ENCODE measurements around the gene AIG1. TPM values are rescaled to one million over a fixed set of nuclear protein-coding genes. Genes with fewer than 3 reads are reported as not detected.

The AIG1 gene
- total and polyA plus RNA-seq, 2 experiments from 2014 or later = 44.7 to 46.9 TPM

- peak overlapping the region; percentile 24; the same call in 1 of the 2 replicates for H3K9ac ChIP-seq
- H3K9me2 ChIP-seq (ENCODE audit: insufficient read depth) = no peaks in the 10 kb centered on the region
- no peaks in the 10 kb centered on the region for H3K36me3 ChIP-seq (ENCODE audit: low read depth)
- peaks cover 43% of the 10 kb centered on the region for H3K4me1 ChIP-seq (ENCODE audit: insufficient read depth)
- TF ChIP-seq EZH2 (IDR thresholded peaks at IDR 0.05; ENCODE audit: insufficient read depth, poor library complexity, severe bottlenecking) (no peak), EZH2phosphoT487 (IDR thresholded peaks at IDR 0.05; ENCODE audit: insufficient read depth, low read depth) (no peak)
- H3K4me3 ChIP-seq = no peak overlapping the region
- H3K27ac ChIP-seq = peak overlapping the region; percentile 78; the same call in 1 of the 2 replicates
- WGBS, 2 experiments (ENCODE audit: low coverage in 1 of 2, low lambda C conversion rate in 2 of 2, missing lambda C conversion rate in 2 of 2) = 76 to 88% methylated on average over 2 of the region's 2 CpGs
- in situ Hi-C loops (cut with MboI) = no loop called here
- DNase-seq = no peak
- H2AFZ ChIP-seq = no peak overlapping the region
- H4K20me1 ChIP-seq (ENCODE audit: insufficient read depth) = no peaks in the 10 kb centered on the region
- no peaks in the 10 kb centered on the region for H3K27me3 ChIP-seq (replicated peaks; ENCODE audit: insufficient read depth)
- H3K4me2 ChIP-seq (ENCODE audit: unreplicated experiment) = peak overlapping the region; percentile 51
- no peaks in the 10 kb centered on the region for H3K79me2 ChIP-seq (ENCODE audit: insufficient read depth)
- peaks cover 17% of the 10 kb centered on the region for H3F3A ChIP-seq (ENCODE audit: insufficient read depth)
- H3K9me3 ChIP-seq (ENCODE audit: low read depth) = no peaks in the 10 kb centered on the region
Observed at GRCh38 chr6:143188292-143188691, 127.6 kb downstream of the AIG1 start.

DNA sequence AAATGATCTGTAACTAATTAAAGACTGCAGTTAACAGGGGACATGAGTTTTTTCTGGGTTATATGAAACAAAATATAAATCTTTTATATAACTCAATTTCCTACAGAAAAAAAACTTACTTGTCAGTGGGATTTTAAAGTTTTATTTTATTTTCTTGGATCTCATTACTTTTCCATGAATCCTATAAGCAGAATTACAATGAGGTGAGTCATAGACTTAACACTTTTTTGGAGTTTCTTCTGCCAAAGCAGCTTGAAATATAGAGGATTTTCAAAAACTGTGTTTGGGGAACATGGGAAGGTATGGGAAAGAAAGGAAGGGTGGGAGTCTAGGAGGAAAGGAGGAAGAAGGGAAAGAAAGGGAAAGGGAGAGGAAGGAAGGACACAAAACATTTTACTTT lies 130.7 kb downstream of the AIG1 start:
- Histone ChIP-seq H2AFZ (no peak overlapping the region), H3K27ac (no peak overlapping the region), H3K4me1 (ENCODE audit: insufficient read depth) (peaks cover 42% of the 10 kb centered on the region), H3K79me2 (ENCODE audit: insufficient read depth) (no peaks in the 10 kb centered on the region), H3K36me3 (ENCODE audit: low read depth) (no peaks in the 10 kb centered on the region), H4K20me1 (ENCODE audit: insufficient read depth) (no peaks in the 10 kb centered on the region), H3K4me2 (ENCODE audit: unreplicated experiment) (peak overlapping the region; percentile 38), H3K9me2 (ENCODE audit: insufficient read depth) (no peaks in the 10 kb centered on the region), H3K4me3 (no peak overlapping the region), H3K9ac (no peak overlapping the region), H3K9me3 (ENCODE audit: low read depth) (no peaks in the 10 kb centered on the region), H3F3A (ENCODE audit: insufficient read depth) (peaks cover 17% of the 10 kb centered on the region), H3K27me3 (replicated peaks; ENCODE audit: insufficient read depth) (no peaks in the 10 kb centered on the region)
- TF ChIP-seq EZH2 (IDR thresholded peaks at IDR 0.05; ENCODE audit: insufficient read depth, poor library complexity, severe bottlenecking) = no peak
- TF ChIP-seq EZH2phosphoT487 (IDR thresholded peaks at IDR 0.05; ENCODE audit: insufficient read depth, low read depth) = no peak
- in situ Hi-C loops (cut with MboI) = no loop called here
- DNase-seq = peak; percentile 48

DNA sequence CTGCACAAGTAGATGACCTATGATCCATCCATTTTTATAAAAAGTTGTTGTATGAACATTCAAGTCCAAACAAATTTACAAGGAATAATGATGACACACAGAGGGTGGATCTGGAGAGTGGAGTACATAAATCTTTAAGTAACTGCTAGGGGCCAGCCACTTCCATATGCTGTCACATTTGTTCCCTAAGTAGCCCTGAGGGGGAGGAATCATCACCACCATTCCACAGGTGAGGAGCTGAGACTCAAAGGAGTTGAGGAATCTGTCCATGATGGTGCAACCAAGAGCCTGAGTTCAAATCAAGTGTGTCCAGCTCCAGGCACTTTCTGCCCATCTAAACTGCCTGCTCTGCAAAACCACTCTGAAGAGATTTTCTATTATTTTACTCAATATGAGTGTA lies 132.1 kb downstream of the AIG1 start:
- no peaks in the 10 kb centered on the region for H3K9me3 ChIP-seq (ENCODE audit: low read depth)
- in situ Hi-C loops (cut with MboI) = no loop called here
- H3K79me2 ChIP-seq (ENCODE audit: insufficient read depth) = no peaks in the 10 kb centered on the region
- DNase-seq = no peak
- H4K20me1 ChIP-seq (ENCODE audit: insufficient read depth) = no peaks in the 10 kb centered on the region
- H3K4me3 ChIP-seq = no peak overlapping the region
- no peaks in the 10 kb centered on the region for H3K27me3 ChIP-seq (replicated peaks; ENCODE audit: insufficient read depth)
- H3K4me1 ChIP-seq (ENCODE audit: insufficient read depth) = peaks cover 42% of the 10 kb centered on the region
- H3K27ac ChIP-seq = no peak overlapping the region
- TF ChIP-seq EZH2phosphoT487 (IDR thresholded peaks at IDR 0.05; ENCODE audit: insufficient read depth, low read depth) = no peak
- TF ChIP-seq EZH2 (IDR thresholded peaks at IDR 0.05; ENCODE audit: insufficient read depth, poor library complexity, severe bottlenecking) = no peak
- H3K9me2 ChIP-seq (ENCODE audit: insufficient read depth) = no peaks in the 10 kb centered on the region
- no peak overlapping the region for H3K4me2 ChIP-seq (ENCODE audit: unreplicated experiment)
- peaks cover 13% of the 10 kb centered on the region for H3F3A ChIP-seq (ENCODE audit: insufficient read depth)
- H3K36me3 ChIP-seq (ENCODE audit: low read depth) = no peaks in the 10 kb centered on the region
- H2AFZ ChIP-seq = no peak overlapping the region
- H3K9ac ChIP-seq = no peak overlapping the region

- no peaks in the 10 kb centered on the region for H3K79me2 ChIP-seq (ENCODE audit: insufficient read depth)
- no peaks in the 10 kb centered on the region for H4K20me1 ChIP-seq (ENCODE audit: insufficient read depth)
- H3K4me1 ChIP-seq (ENCODE audit: insufficient read depth) = peaks cover 33% of the 10 kb centered on the region
- in situ Hi-C loops (cut with MboI) = no loop called here
- H3F3A ChIP-seq (ENCODE audit: insufficient read depth) = peaks cover 4% of the 10 kb centered on the region
- no peak overlapping the region for H3K27ac ChIP-seq
- H2AFZ ChIP-seq = no peak overlapping the region
- H3K9me3 ChIP-seq (ENCODE audit: low read depth) = no peaks in the 10 kb centered on the region
- no peak overlapping the region for H3K4me3 ChIP-seq
- no peaks in the 10 kb centered on the region for H3K9me2 ChIP-seq (ENCODE audit: insufficient read depth)
- no peak for DNase-seq
- WGBS, 2 experiments (ENCODE audit: low coverage in 1 of 2, low lambda C conversion rate in 2 of 2, missing lambda C conversion rate in 2 of 2) = 98 to 100% methylated on average over 1 of the region's 1 CpG
- H3K36me3 ChIP-seq (ENCODE audit: low read depth) = no peaks in the 10 kb centered on the region
- no peak overlapping the region for H3K4me2 ChIP-seq (ENCODE audit: unreplicated experiment)
- TF ChIP-seq EZH2 (IDR thresholded peaks at IDR 0.05; ENCODE audit: insufficient read depth, poor library complexity, severe bottlenecking) (no peak), EZH2phosphoT487 (IDR thresholded peaks at IDR 0.05; ENCODE audit: insufficient read depth, low read depth) (no peak)
- H3K27me3 ChIP-seq (replicated peaks; ENCODE audit: insufficient read depth) = no peaks in the 10 kb centered on the region
- no peak overlapping the region for H3K9ac ChIP-seq
Observed at GRCh38 chr6:143193571-143194094, 132.9 kb downstream of the AIG1 start.

DNA sequence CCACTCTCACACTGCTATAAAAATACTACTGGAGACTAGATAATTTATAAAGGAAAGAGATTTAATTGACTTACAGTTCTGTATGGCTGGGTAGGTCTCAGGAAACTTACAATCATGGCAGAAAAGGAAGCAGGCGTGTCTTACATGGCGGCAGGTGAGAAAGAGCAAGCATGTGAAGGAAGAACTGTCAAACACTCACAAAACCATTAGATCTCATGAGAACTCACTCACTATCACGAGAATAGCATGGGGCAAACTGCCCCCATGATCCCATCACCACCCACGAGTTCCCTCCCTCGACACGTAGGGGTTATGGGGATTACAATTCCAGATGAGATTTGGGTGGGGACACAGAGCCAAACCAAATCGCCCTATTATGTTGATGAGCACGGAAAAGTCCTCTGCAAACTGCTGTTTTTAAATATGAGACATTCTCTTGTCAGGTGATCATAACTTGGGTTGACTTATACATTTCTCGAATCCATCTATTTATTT lies 133.5 kb downstream of the AIG1 start:
- Histone ChIP-seq H3K4me2 (ENCODE audit: unreplicated experiment) (no peak overlapping the region), H3K79me2 (ENCODE audit: insufficient read depth) (no peaks in the 10 kb centered on the region), H3K9me2 (ENCODE audit: insufficient read depth) (no peaks in the 10 kb centered on the region), H3K9ac (no peak overlapping the region), H3K27me3 (replicated peaks; ENCODE audit: insufficient read depth) (no peaks in the 10 kb centered on the region), H3K4me3 (no peak overlapping the region), H3K4me1 (ENCODE audit: insufficient read depth) (peaks cover 28% of the 10 kb centered on the region), H3K27ac (no peak overlapping the region), H3F3A (ENCODE audit: insufficient read depth) (no peaks in the 10 kb centered on the region; the same call in 1 of the 2 replicates), H3K9me3 (ENCODE audit: low read depth) (no peaks in the 10 kb centered on the region), H2AFZ (no peak overlapping the region), H3K36me3 (ENCODE audit: low read depth) (no peaks in the 10 kb centered on the region), H4K20me1 (ENCODE audit: insufficient read depth) (no peaks in the 10 kb centered on the region)
- WGBS, 2 experiments (ENCODE audit: low coverage in 1 of 2, low lambda C conversion rate in 2 of 2, missing lambda C conversion rate in 2 of 2) = 92 to 95% methylated on average over 9 of the region's 9 CpGs
- no peak for DNase-seq
- in situ Hi-C loops (cut with MboI) = no loop called here
- TF ChIP-seq EZH2phosphoT487 (IDR thresholded peaks at IDR 0.05; ENCODE audit: insufficient read depth, low read depth) = no peak
- TF ChIP-seq EZH2 (IDR thresholded peaks at IDR 0.05; ENCODE audit: insufficient read depth, poor library complexity, severe bottlenecking) = no peak

Measured in GM23248 (cell line).